ENCODE results near the gene DMGDH. TPM values are rescaled to one million over a fixed set of nuclear protein-coding genes. Genes with fewer than 3 reads are reported as not detected.

The DMGDH gene
- total RNA-seq, 1 experiment from 2014 or later = not detected

- no peak overlapping the region for H2AFZ ChIP-seq (ENCODE audit: low read length)
- H2BK15ac ChIP-seq (ENCODE audit: low read depth, low read length) = no peak overlapping the region
- H3K23ac ChIP-seq (ENCODE audit: insufficient read length, low read depth, low read length) = no peak overlapping the region
- TF ChIP-seq, protein P1, sequence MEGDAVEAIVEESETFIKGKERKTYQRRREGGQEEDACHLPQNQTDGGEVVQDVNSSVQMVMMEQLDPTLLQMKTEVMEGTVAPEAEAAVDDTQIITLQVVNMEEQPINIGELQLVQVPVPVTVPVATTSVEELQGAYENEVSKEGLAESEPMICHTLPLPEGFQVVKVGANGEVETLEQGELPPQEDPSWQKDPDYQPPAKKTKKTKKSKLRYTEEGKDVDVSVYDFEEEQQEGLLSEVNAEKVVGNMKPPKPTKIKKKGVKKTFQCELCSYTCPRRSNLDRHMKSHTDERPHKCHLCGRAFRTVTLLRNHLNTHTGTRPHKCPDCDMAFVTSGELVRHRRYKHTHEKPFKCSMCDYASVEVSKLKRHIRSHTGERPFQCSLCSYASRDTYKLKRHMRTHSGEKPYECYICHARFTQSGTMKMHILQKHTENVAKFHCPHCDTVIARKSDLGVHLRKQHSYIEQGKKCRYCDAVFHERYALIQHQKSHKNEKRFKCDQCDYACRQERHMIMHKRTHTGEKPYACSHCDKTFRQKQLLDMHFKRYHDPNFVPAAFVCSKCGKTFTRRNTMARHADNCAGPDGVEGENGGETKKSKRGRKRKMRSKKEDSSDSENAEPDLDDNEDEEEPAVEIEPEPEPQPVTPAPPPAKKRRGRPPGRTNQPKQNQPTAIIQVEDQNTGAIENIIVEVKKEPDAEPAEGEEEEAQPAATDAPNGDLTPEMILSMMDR (conservative IDR thresholded peaks at IDR 0.05) = no peak
- H3K4ac ChIP-seq (ENCODE audit: low read depth, low read length) = no peak overlapping the region
- H4K8ac ChIP-seq (replicated peaks; ENCODE audit: insufficient read length, low read depth, low read length) = no peak overlapping the region
- H3K27ac ChIP-seq (ENCODE audit: insufficient read length, low read depth, low read length) = no peak overlapping the region
- no peaks in the 10 kb centered on the region for H3K79me1 ChIP-seq (ENCODE audit: insufficient read depth, low read depth, low read length, poor library complexity, severe bottlenecking)
- no peak overlapping the region for H3K4me3 Mint-ChIP-seq
- H2BK12ac ChIP-seq (ENCODE audit: insufficient read length, low read depth, low read length) = no peak overlapping the region
- no CpG with 5 or more reads among the region's 4 CpGs for WGBS (ENCODE audit: extremely low coverage, insufficient read length, low lambda C conversion rate)
- no peak overlapping the region for H3K18ac ChIP-seq (ENCODE audit: insufficient read length, low read depth, low read length)
- no peak overlapping the region for H2BK20ac ChIP-seq (ENCODE audit: low read depth, low read length, poor library complexity, severe bottlenecking)
- H3K14ac ChIP-seq (ENCODE audit: insufficient read depth, low read length) = no peak overlapping the region
- no peak overlapping the region for H4K91ac ChIP-seq (ENCODE audit: insufficient read length, low read depth, low read length)
- no peaks in the 10 kb centered on the region for H3K36me3 Mint-ChIP-seq (ENCODE audit: insufficient read depth in 1 of 3, low read depth in 3 of 3)
- H3K79me2 ChIP-seq (ENCODE audit: insufficient read depth, low read length) = no peaks in the 10 kb centered on the region
- peaks cover 6% of the 10 kb centered on the region; the same call in 1 of the 2 replicates for H3K4me1 ChIP-seq (ENCODE audit: insufficient read depth, low read length)
- no peak overlapping the region for H3K56ac ChIP-seq (ENCODE audit: insufficient read length, low read depth, low read length)
- no peak overlapping the region for H4K5ac ChIP-seq (ENCODE audit: insufficient read length, low read depth, low read length)
- peaks cover 25 to 26% of the 10 kb centered on the region in 2 experiments for H3K4me1 Mint-ChIP-seq
- no peaks in the 10 kb centered on the region for H3K23me2 ChIP-seq (ENCODE audit: insufficient read length, low read depth, low read length, poor library complexity, severe bottlenecking)
- no peaks in the 10 kb centered on the region for H3K9me3 Mint-ChIP-seq
- H3K4me2 ChIP-seq (ENCODE audit: insufficient read depth, insufficient read length, low read length) = no peak overlapping the region
- no peak overlapping the region for H3K9ac ChIP-seq (ENCODE audit: extremely low read depth, insufficient read length, low read length)
- DNase-seq = no peak
- peaks cover 4% of the 10 kb centered on the region for H3K27me3 Mint-ChIP-seq (ENCODE audit: low read depth)
- no peak overlapping the region for H2BK120ac ChIP-seq (ENCODE audit: low read depth, low read length, poor library complexity, severe bottlenecking)
- H3K9me3 ChIP-seq (ENCODE audit: control insufficient read depth, low read depth, low read length) = no peaks in the 10 kb centered on the region
- no peaks in the 10 kb centered on the region for H3K27me3 ChIP-seq (ENCODE audit: insufficient read depth, low read length)
- H2AK5ac ChIP-seq (ENCODE audit: insufficient read length, low read length) = no peak overlapping the region
- no peak overlapping the region for H3T11ph ChIP-seq (ENCODE audit: low read length)
- no peaks in the 10 kb centered on the region for H4K20me1 ChIP-seq (ENCODE audit: control insufficient read depth, insufficient read depth, insufficient read length)
- no peak overlapping the region for H3K27ac Mint-ChIP-seq
- no peak overlapping the region for H2BK5ac ChIP-seq (ENCODE audit: insufficient read length, low read length)
These were observed 47.7 kb downstream of the DMGDH start for GRCh38 chr5:79021753-79022152.

Data from H9 (cell line).